Caco-2 (cell line): ENCODE data around the gene CORIN. TPM values are rescaled to one million over a fixed set of nuclear protein-coding genes. Genes with fewer than 3 reads are reported as not detected.

Experiments used
- BruUV-seq: library from RNA; stranded (reverse); fragments of 400-500 nt; replicated peaks from 2 replicates; lab custom pipeline; 2021; lab: Mats Ljungman, UMichigan
- CTCF ChIA-PET: fragments of 300-600 bp; sonication (Branson Sonifier 250); formaldehyde crosslinking; loops from one replicate; lab custom pipeline; 2022; ENCODE audit warnings: antibody characterized with exemption; lab: Charles Lee
- POLR2A ChIA-PET: fragments of 300-600 bp; sonication (Branson Sonifier 250); formaldehyde crosslinking; loops from one replicate; lab custom pipeline; 2022; ENCODE audit warnings: antibody characterized with exemption; lab: Charles Lee
- DNase-seq, 2 experiments: peaks; one replicate each; pipeline versions ENCODE4 v3.0.0 to v3.0.0-alpha.2; 2020 to 2022
- H3K27me3 ChIP-seq: replicated peaks from 2 replicates; pipeline ENCODE4 v1.6.0; 2011; ENCODE audit warnings: low read length; ENCODE audit not compliant: control insufficient read depth, insufficient read depth
- H3K36me3 ChIP-seq: 2 replicates; pipeline ENCODE4 v1.5.1; 2011; ENCODE audit warnings: low read length; ENCODE audit not compliant: control insufficient read depth, insufficient read depth
- H3K4me1 ChIP-seq: fragments of 250-450 bp; sonication (Bioruptor Pico); 2 replicates; pipeline ENCODE4 v1.5.1; 2020; ENCODE audit warnings: mild to moderate bottlenecking
- H3K4me3 ChIP-seq: 2 replicates; pipeline ENCODE4 v1.5.1; 2011; ENCODE audit warnings: low read depth, mild to moderate bottlenecking, control low read depth, low read length
- H3K9me3 ChIP-seq: fragments of 250-450 bp; sonication (Bioruptor Pico); 2 replicates; pipeline ENCODE4 v1.5.1; 2020; ENCODE audit warnings: mild to moderate bottlenecking, moderate library complexity
- H3K27ac Mint-ChIP-seq: one replicate; pipeline ENCODE4 v1.8.0; 2022; ENCODE audit warnings: mixed read lengths; ENCODE audit not compliant: unreplicated experiment
- H3K27me3 Mint-ChIP-seq: one replicate; pipeline ENCODE4 v1.8.0; 2022; ENCODE audit warnings: mixed read lengths; ENCODE audit not compliant: insufficient read depth, unreplicated experiment
- H3K36me3 Mint-ChIP-seq: one replicate; pipeline ENCODE4 v1.8.0; 2022; ENCODE audit warnings: mild to moderate bottlenecking, mixed read lengths; ENCODE audit not compliant: insufficient read depth, unreplicated experiment
- H3K4me1 Mint-ChIP-seq: one replicate; pipeline ENCODE4 v1.8.0; 2022; ENCODE audit warnings: low read depth, mixed read lengths; ENCODE audit not compliant: unreplicated experiment
- H3K4me3 Mint-ChIP-seq: one replicate; pipeline ENCODE4 v1.8.0; 2022; ENCODE audit warnings: mild to moderate bottlenecking, moderate library complexity, mixed read lengths; ENCODE audit not compliant: unreplicated experiment
- H3K9me3 Mint-ChIP-seq: one replicate; pipeline ENCODE4 v1.8.0; 2022; ENCODE audit warnings: mixed read lengths; ENCODE audit not compliant: unreplicated experiment
- intact Hi-C: fragments of 100-400 bp; cut with micrococcal nuclease; formaldehyde crosslinking; loops from one replicate; pipeline ENCODE4 v1.10.0; 2022; ENCODE audit not compliant: unreplicated experiment
- total RNA-seq: library from RNA; stranded (reverse); gene quantifications from 2 replicates; pipeline ENCODE4 v1.2.3, GENCODE V29; 2022
- TF ChIP-seq, protein P1 (sequence below), 2 experiments: fragments of 200-600 bp in 1 of 2; IDR thresholded peaks; 1 replicate in 1 of 2; 2 replicates in 1 of 2; pipeline versions ENCODE4 v1.5.1 to v1.8.0; 2011 to 2022; ENCODE audit warnings: antibody characterized with exemption in 1 of 2, control low read depth in 1 of 2, inconsistent platforms in 1 of 2, low read depth in 1 of 2, low read length in 1 of 2, mild to moderate bottlenecking in 1 of 2, moderate library complexity in 1 of 2; ENCODE audit not compliant: insufficient read depth in 1 of 2, severe bottlenecking in 1 of 2, unreplicated experiment in 1 of 2

CORIN gene
- total RNA-seq, 1 experiment from 2014 or later, result 0.27 TPM

DNA sequence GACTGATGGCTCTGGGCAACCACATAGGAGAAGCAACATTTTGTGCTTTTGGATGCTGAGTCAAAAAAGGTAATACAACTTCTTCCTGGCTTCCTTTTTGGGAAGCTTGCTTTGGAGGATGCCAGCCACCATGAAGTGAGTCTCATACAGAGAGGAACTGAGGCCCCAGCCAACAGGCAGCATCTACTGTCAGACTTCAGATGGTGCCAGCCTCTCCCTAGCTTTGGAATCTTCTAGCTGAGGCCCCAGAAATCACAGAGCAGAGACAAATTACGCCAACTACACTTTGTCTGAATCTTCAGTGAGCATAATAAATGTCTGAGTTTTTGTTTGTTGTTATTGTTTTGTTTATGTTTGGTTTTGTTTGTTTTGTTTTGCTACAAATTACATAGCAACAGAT, 216.7 kb downstream of the CORIN start:
- H3K4me3 ChIP-seq, result no peak overlapping the region
- no TSS peak for BruUV-seq
- Mint-ChIP-seq H3K9me3 (no peaks in the 10 kb centered on the region), H3K4me1 (no peaks in the 10 kb centered on the region), H3K4me3 (no peak overlapping the region), H3K27me3 (peaks cover 6% of the 10 kb centered on the region), H3K27ac (no peak overlapping the region), H3K36me3 (no peaks in the 10 kb centered on the region)
- intact Hi-C loops, result no loop called here
- H3K4me1 ChIP-seq, result no peaks in the 10 kb centered on the region; the same call in 1 of the 2 replicates
- TF ChIP-seq, protein P1, sequence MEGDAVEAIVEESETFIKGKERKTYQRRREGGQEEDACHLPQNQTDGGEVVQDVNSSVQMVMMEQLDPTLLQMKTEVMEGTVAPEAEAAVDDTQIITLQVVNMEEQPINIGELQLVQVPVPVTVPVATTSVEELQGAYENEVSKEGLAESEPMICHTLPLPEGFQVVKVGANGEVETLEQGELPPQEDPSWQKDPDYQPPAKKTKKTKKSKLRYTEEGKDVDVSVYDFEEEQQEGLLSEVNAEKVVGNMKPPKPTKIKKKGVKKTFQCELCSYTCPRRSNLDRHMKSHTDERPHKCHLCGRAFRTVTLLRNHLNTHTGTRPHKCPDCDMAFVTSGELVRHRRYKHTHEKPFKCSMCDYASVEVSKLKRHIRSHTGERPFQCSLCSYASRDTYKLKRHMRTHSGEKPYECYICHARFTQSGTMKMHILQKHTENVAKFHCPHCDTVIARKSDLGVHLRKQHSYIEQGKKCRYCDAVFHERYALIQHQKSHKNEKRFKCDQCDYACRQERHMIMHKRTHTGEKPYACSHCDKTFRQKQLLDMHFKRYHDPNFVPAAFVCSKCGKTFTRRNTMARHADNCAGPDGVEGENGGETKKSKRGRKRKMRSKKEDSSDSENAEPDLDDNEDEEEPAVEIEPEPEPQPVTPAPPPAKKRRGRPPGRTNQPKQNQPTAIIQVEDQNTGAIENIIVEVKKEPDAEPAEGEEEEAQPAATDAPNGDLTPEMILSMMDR (IDR thresholded peaks at IDR 0.05; ENCODE audit: insufficient read depth in 1 of 2, low read depth in 1 of 2, low read length in 1 of 2, severe bottlenecking in 1 of 2, unreplicated experiment in 1 of 2), result no peak
- no peaks in the 10 kb centered on the region for H3K36me3 ChIP-seq
- CTCF ChIA-PET, result no interaction called here
- POLR2A ChIA-PET, result no interaction called here
- no peaks in the 10 kb centered on the region for H3K9me3 ChIP-seq
- no peaks in the 10 kb centered on the region for H3K27me3 ChIP-seq
- DNase-seq, result no peak

DNA sequence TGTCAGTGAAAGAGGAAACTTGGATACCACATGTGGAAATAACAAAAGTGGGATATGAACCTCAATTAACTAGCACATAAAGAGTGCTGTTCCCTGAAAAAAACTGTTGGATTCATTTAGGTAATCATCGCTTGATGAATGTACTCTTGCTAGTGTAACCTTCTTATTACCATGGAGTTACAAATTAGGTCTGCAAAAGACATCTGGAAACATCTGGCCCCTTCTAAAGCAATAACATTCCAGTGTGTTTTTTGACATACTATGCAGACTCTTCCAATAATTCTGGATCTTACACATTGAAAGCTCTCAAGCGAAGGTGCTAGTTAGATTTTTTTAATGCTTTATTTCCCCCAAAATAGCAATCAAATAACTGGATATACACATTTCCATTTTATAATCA, 218.2 kb downstream of the CORIN start:
- DNase-seq, result no peak
- H3K4me1 Mint-ChIP-seq, result no peaks in the 10 kb centered on the region
- H3K36me3 ChIP-seq, result no peaks in the 10 kb centered on the region
- H3K36me3 Mint-ChIP-seq, result no peaks in the 10 kb centered on the region
- peaks cover 6% of the 10 kb centered on the region for H3K27me3 Mint-ChIP-seq
- CTCF ChIA-PET, result no interaction called here
- no peak overlapping the region for H3K4me3 ChIP-seq
- H3K9me3 Mint-ChIP-seq, result no peaks in the 10 kb centered on the region
- no peak overlapping the region for H3K27ac Mint-ChIP-seq
- POLR2A ChIA-PET, result no interaction called here
- no TSS peak for BruUV-seq
- H3K4me1 ChIP-seq, result no peaks in the 10 kb centered on the region
- TF ChIP-seq, protein P1 (IDR thresholded peaks at IDR 0.05; ENCODE audit: insufficient read depth in 1 of 2, low read depth in 1 of 2, low read length in 1 of 2, severe bottlenecking in 1 of 2, unreplicated experiment in 1 of 2), result no peak
- H3K9me3 ChIP-seq, result no peaks in the 10 kb centered on the region
- H3K27me3 ChIP-seq, result no peaks in the 10 kb centered on the region
- H3K4me3 Mint-ChIP-seq, result no peak overlapping the region
- intact Hi-C loops, result no loop called here

DNA sequence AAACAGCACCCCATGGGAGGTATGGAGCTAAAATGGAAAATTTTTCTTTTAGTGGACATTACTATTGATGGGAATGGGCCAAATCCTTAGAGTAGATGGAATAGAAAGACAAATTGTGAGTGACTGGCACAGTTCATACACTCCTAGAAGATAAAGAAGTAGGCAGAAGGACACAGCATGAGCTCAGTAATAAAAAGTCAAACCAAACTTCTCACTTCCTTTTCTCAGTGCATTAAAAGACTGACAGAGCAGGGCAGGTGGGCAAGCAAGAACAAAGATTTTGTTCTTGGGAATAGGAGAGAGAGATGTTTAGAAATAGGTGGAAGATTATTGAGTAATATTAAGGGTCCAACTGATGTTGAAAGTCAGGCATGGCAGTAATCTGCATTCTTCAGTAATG, 220.3 kb downstream of the CORIN start:
- no TSS peak for BruUV-seq
- TF ChIP-seq, protein P1 (IDR thresholded peaks at IDR 0.05; ENCODE audit: insufficient read depth in 1 of 2, low read depth in 1 of 2, low read length in 1 of 2, severe bottlenecking in 1 of 2, unreplicated experiment in 1 of 2), result no peak
- POLR2A ChIA-PET, result no interaction called here
- H3K4me3 Mint-ChIP-seq, result no peak overlapping the region
- H3K4me3 ChIP-seq, result no peak overlapping the region
- no peaks in the 10 kb centered on the region for H3K4me1 Mint-ChIP-seq
- no peak for DNase-seq
- no peaks in the 10 kb centered on the region for H3K9me3 ChIP-seq
- intact Hi-C loops, result no loop called here
- no peak overlapping the region for H3K27ac Mint-ChIP-seq
- H3K27me3 ChIP-seq, result no peaks in the 10 kb centered on the region
- CTCF ChIA-PET, result no interaction called here
- H3K36me3 ChIP-seq, result no peaks in the 10 kb centered on the region
- no peaks in the 10 kb centered on the region for H3K4me1 ChIP-seq
- peaks cover 10% of the 10 kb centered on the region for H3K27me3 Mint-ChIP-seq
- H3K36me3 Mint-ChIP-seq, result no peaks in the 10 kb centered on the region
- no peaks in the 10 kb centered on the region for H3K9me3 Mint-ChIP-seq
